AML-193 (cell line): ENCODE results near the gene OSMR.

Experiments used
- DNase-seq, 2 experiments: peaks; one replicate each; lab custom pipeline; 2025; lab: John Stamatoyannopoulos, UW

OSMR gene

DNA sequence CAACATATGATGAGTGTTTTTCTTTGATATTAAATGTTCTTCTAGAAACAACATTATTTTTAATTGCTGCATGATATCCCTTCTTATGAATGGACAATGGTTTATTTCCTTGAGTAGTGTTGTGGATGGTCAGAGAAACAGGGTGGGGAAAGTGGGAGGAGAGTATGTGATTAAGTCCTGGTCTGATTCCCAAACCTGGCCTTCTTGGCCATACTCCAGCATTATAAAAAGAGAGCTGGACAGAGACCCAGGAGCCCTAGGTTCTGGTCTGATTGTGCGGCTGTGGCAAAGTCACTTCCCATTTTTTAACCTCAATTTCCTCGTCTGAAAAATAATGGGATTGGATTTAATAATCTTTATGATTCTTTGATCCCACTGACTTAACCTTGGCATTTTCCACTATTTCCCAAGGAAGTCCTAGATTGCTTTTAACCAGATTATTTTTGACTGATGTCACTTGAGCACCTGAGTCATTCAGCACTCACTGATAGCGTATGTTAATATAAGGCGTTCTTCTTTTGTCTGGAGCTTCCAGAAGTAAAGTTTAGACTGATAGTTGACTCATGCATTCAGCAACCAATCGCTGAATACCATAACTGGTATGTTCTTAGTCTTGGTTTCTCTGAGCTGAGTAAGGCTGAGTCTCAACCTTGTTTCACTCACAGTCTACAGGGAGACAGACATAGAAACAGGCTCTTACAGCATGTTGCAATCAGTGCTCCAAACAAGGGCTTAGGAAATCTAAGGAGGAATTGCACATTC lies 26.2 kb downstream of the OSMR start:
- no peak for DNase-seq

DNA sequence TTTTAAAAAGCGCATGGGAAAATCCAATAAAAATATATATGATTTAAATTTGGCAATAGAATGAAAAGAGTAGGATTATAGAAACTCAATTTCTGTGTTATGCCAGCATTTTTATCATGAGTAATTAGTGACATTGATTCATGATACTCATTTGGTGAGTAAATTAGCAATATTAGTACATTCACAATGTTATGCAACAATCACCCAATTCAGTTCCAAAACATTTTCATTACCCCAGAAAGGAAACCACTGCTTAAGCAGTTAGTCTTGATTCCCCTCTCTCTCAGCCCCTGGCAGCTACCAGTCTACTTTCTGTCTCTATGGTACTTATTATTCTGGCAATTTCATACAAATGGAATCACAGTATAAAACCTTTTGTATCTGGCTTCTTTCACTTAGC lies 27.0 kb downstream of the OSMR start:
- DNase-seq: no peak

GRCh38 chr5:38874948-38875456 lies 29.2 kb downstream of the OSMR start:
- no peak for DNase-seq

DNA sequence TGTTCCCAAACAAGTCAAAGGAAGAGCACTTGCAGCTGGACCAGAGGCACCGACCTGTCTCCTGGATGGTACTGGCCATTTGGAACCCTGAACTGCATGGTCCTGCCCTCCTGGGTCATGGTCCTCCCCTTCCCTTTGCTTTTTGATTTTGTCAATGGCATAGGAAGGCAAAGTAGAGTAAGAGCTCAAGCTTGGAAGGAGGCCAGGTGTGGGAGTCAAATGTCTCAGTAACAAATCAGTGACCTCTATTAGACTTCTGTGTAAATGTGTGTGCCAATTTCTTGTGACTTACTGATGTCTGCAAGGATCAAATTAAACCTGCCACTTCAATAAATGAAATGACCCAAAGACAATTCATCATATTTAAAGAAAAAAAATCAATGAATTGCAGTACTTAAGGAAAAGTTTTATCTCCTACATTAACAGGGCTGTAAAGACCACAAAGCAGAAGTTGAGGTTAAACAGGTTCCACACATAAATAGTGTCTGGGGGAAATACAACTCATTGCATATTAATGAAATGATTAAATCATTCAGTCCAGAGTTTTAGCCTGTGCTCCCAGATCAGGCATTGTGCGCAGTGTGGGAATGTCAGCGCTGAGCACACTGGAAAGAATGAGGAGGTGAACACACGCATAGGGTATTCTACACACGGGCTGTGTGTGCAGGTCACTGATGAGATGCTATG lies 32.7 kb downstream of the OSMR start:
- DNase-seq: no peak

- no peak for DNase-seq
Measured at GRCh38 chr5:38879078-38879460, 33.3 kb downstream of the OSMR start.

- DNase-seq: no peak
Measured at GRCh38 chr5:38883842-38884241, 38.0 kb downstream of the OSMR start.

GRCh38 chr5:38885208-38885607 lies 39.4 kb downstream of the OSMR start:
- DNase-seq: no peak

DNA sequence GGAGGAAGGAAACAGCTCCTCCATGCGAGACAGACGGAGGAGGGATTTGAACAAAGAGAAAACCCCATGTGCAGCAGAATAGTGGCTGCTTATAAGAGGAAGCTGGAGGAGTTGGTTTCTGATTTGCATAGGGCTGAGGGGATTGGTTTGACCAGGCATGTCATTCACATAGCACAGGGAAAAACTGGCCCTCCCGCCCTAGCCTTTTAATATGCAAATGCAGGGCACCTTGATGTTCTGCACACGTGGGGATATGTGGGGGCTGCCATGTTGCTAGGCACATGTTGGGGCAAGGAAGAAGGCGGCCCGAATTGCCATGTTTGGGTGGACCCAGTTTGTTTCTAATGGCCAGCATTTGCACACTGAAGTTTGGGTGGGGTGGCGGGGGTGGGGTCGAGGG lies 42.2 kb downstream of the OSMR start:
- no peak for DNase-seq

DNA sequence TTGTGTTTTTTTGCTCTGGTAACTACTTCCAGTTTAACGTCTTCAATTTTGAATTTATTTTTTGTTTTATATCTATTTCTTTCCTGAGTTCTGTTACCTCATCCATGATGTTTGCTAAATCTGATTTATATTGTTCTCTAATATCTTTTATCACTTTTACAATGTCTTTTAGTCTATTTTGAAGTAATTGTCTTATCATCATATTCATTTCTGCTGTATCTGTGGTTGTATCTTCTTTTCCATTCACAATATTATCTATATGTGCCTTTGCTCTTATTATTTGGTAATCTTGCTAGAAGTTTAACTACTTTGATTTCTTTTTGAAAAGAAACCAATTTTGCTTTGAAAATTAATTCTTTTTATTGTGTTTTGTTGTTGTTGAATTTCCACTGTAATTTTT lies 43.6 kb downstream of the OSMR start:
- DNase-seq: no peak

GRCh38 chr5:38891563-38891962 lies 45.8 kb downstream of the OSMR start:
- DNase-seq: no peak

DNA sequence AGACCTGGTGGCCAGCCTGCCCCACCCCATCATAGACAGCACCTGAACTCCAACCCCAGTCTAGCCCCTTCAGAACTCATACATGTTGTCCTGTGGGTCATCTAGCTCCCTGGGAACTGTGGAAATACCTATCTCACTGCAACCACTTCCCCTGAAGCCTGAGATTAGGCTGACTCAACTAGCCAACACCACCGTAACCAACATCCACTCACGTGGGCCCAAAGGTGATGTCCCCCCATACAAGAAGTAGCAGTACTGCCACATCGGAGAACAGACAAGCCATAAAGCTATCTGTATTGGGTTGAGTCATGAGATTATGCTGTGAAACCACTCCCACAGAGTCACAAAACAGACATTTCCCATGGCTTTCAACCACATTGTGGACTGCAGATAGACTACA lies 46.6 kb downstream of the OSMR start:
- no peak for DNase-seq

DNA sequence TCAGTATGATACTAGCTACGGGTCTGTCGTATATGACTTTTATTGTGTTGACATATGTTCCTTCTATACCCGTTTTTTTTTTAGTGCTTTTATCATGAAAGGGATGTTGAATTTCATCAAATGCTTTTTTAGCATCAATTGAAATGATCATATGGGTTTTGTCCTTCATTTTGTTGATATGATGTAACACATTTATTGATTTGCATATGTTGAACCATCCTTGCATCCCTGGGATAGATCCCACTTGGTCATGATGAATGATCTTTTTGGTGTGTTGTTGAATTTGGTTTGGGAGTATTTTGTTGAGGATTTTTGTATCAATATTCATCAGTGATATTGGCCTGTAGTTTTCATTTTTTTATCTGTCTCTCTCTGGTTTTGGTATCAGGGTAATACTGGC lies 50.9 kb downstream of the OSMR start:
- DNase-seq: no peak

GRCh38 chr5:38899936-38900335 lies 54.1 kb downstream of the OSMR start:
- no peak for DNase-seq

GRCh38 chr5:38905516-38905915 lies 59.7 kb downstream of the OSMR start:
- no peak for DNase-seq

DNA sequence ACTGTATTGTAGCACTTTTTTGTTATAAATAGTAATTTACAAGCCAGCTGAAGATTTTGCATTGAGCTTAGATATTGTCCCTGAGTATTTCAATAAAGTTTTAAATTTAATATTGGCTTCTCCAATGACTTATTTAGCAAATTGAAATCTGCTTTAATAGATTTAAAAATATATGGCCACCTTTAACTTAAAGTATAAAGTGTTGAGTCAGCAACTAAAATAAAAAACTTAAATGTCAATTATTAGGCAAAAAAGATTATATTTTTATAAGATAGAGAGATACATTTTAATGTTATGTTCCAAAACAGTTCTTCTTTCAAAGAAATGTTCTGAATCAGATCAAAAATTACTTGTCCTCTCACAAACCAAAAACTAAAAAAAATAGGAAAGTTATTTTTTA lies 60.7 kb downstream of the OSMR start:
- DNase-seq: no peak

DNA sequence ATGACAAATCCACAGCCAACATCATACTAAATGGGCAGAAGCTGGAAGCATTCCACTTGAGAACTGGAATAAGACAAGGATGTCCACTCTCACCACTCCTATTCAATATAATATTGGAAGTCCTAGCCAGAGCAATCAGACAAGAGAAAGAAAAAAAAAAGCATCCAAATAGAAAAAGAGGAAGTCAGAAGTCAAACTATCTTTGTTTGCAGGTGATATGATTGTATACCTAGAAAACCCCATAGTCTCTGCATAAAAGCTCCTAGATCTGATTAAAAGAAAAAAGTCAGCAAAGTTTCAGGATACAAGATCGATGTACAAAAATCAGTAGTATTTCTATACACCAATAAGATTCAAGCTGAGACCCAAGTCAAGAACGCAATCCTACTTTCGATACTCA lies 66.1 kb downstream of the OSMR start:
- DNase-seq: no peak

DNA sequence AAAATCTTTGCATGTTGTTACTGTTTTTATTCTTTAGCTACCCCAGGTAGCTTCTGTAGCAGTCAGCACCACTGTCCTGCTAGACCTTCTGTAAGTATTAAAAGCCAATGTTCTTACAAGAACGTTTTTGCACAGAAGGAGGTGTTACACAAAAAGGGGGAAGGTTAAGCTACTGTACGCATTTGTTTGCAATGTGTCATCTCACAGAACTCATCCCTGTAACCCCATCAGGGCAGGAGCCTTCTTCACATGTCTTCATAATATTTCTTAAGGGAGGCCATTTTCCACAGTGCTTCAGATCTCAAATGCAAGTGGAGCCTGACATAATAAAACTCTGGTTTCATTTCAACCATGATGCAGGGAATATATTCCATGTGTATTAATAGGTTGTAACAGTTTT lies 67.9 kb downstream of the OSMR start:
- DNase-seq: no peak

DNA sequence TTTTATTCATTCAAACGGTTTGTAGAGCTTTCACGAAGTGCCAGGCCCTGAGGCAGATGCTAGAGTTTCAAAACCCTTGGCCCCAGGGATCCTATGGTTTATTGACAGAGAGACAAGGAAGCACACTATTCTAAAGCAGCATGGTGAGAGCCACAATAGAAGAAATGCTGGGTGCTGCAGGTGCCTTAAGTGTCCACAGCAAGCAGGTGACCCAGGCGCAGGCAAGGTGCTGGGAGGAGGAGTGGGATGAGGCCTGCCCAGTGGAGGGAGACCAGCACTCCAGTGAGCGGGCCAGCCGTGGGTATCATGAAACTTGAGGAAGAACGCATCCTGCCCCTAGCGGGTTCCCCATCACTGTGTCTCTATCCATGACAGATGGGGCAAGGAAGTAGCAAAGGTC lies 71.0 kb downstream of the OSMR start:
- DNase-seq: no peak

GRCh38 chr5:38921174-38921573 lies 75.4 kb downstream of the OSMR start:
- no peak for DNase-seq

DNA sequence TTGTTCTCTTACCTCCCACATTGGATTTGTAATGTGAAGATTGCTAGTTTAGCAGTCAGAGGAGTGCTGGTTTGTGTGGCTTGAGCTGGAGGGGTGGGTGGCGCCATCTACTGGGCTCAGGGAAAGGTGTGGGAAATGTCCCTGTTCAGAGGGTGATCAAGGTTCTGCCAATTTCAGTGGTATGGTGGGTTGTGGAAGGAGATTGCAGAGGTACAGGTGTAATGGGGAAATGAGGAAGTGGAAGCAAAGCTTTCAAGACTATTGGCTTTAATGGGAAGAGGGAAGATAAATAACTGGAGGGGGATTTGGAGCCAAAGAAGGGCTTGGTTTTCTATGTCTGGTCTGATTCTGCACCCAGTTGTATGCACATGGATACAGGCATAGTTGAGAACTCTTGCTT lies 76.4 kb downstream of the OSMR start:
- peak; percentile 44 to 59 for DNase-seq

DNA sequence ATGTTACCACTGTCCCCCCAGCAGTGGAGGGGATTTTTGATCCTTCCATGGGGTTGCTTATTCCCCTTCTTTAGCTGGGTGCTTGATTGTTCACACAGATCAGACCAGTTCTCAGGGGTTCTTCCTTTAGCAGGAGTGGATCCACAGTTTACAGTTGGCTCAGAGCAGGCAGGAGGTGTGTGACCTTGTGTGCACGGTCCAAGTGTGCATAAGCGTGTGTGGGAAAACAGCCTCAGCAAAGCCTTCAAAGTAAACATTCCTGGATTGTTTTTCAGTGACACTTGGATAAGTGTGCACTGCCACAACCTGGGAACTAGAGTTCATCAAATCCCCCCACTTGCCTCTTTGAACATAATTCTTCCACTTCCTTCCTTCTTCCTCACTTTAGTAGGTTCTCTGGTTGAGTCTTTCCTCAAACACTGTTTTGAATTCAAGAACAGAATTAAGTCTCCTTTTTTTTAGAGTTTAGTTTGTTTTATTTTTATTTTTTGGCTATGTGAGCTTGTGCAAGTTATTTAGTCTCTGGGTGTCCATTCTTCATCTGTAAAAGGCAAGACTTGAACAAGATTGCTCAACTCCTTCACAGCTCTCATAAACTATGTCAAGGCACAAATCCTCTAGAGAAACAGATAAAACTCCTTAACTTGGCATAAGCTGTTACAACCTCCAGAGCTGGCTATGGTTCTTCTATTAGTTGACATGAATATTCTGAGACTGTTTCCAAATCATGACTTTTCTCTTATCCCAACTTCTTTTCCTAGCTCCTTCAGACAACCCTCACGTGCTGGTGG lies 78.0 kb downstream of the OSMR start:
- DNase-seq: no peak

GRCh38 chr5:38925154-38925925 lies 79.5 kb downstream of the OSMR start:
- DNase-seq: no peak
